GM19468 (cell line): Measurements from ENCODE around the gene BLVRA.
A peak's percentile ranks its signal among the peaks of the same experiment; 100 is the strongest.
"Not testable (repeated sequence)": the region's sequence is repeated elsewhere in the genome, so short reads cannot be mapped to it uniquely, and the experiment has no call there.

Experiments
- ATAC-seq: cut with Tn5 transposase; IDR thresholded peaks from one replicate; pipeline ENCODE4 v1.9.1; 2021; ENCODE audit warnings: mild to moderate bottlenecking, moderate library complexity, moderate number of reproducible peaks; ENCODE audit not compliant: unreplicated experiment; ENCODE audit errors: extremely low read depth

BLVRA gene

DNA sequence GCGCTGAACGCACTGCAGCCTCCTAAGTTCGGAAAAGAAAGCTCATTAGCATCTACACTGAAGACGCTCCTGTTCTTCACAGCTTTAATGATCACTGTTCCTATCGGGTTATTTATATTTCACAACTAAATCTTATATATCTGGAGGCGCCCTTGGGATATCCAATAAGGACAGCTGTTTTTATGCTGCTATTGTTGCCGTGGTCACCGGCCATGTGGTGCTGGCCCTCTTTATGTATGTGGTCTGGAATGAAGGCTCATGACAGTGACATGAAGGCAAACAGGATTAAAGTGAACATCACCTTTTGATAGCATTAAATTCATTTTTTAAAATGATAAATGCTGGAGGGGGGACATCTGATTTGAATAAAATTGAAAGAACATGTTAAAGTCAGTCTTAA is 8.8 kb downstream of the BLVRA start:
- ATAC-seq, result no peak

DNA sequence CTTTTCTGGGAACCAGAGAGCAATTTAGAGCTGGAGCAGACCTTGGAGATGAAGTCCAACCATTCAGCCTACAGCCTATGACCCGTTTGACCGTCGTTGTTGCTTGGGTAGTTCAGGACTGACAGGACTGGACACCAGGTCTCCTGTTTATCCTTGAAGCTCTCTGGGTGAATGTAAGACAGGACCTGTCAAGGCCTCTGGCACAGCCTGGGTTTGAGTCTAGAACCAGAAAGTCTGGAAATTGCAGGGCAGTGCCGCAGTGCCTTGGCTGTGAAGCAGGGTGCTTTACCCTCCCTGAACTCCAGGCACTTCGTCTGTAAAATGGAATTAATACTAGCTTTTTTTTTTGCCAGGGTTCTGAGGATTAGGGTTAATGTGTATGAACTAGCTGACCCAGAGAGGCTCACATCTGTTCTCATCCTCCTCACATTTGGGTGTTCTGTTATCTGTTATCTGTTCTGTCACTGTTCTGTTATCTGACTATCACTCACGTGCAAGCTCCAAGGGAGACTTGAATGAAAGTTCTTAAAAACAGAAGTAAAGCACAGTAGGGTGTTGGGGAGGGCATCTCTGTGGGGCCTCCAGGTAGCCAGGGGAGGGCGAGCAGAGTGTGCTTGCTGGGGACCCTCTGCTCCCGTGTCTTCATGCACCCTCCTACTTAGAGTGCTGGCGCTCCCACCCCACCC is 9.9 kb downstream of the BLVRA start:
- no peak for ATAC-seq

DNA sequence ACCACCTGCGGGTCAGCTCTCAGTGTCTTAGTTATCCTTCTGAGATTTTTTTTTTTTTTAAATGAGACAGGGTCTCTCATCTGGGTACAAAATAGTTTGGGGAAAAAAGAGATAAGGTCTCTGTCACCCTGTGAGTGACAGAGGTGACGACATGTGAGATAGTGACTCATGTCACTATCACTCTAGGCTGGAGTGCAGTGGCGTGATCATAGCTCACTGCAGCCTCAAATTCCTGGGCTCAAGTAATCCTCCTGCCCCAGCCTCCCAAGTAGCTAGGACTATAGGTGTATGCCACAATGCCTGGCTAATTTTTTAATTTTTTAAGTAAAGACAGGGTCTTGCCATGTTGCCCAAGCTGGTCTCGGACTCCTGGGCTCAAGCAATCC is 10.4 kb downstream of the BLVRA start:
- ATAC-seq, result no peak

DNA sequence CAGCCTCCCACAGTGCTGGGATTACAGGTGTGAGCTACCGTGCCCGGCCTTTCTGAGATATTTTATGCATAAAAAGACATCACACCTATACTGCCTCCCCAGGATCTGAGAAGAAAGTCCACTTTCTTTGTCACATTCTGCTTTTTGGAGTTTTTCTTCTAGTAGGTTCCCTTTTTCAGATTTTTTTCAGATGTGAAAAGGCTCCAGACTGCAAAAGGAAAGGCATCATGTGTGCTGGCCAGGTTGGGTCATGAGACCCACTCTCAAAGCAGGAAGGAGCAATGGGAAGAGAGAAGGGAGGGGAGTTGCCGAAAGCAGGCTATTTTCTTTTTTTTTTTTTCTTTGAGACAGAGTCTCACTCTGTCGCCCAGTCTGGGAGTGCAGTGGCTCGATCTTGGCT is 10.8 kb downstream of the BLVRA start:
- no peak for ATAC-seq

DNA sequence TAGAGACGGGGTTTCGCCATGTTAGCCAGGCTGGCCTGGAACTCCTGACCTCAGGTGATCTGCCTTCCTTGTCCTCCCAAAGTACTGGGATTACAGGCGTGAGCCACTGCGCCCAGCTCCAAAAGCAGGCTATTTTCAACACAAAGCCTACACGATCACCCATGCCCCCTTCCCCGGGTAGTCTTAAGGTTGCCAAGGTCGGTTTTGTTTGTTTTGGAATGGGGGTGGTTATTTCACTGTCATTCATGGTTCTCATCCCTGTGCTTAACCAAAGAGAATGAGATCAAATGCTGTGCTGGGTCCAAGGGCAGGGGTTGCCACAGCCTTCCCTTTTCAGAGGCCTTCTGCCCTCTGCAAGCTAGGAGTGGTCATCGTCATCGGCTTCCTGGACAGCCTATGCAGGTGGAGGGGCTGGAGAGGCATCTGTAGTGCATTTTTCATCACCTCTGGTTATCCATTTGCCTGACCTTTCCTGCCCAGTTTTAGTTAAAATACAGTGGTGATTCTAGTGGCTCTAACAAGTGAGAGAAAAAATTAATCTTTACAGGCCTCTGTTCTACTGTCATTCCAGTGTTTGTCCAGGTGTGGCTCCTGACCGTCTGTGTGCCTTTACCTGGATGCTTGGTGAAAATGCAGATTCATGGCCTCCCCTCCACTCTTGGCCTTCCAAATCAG is 11.4 kb downstream of the BLVRA start:
- ATAC-seq, result no peak

DNA sequence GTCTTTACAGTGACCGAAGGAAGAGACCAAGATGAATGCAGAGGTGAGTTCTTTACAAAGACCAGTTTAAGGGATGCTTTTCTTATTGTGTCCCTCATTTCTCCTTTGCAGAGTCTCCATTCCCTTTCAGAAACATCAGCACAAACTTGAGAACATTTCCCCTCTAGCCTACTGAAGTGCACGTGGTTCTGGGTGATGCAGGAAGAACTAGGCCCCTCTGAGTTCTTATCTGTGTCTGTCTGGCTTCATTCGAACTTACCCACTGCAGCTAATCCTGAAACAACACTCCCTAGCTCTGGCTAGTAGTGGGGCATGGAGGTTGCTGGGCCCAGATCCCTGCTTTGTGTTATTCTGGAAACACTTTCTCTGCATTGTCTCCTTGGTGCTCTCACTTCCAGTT is 12.6 kb downstream of the BLVRA start:
- ATAC-seq, result no peak

DNA sequence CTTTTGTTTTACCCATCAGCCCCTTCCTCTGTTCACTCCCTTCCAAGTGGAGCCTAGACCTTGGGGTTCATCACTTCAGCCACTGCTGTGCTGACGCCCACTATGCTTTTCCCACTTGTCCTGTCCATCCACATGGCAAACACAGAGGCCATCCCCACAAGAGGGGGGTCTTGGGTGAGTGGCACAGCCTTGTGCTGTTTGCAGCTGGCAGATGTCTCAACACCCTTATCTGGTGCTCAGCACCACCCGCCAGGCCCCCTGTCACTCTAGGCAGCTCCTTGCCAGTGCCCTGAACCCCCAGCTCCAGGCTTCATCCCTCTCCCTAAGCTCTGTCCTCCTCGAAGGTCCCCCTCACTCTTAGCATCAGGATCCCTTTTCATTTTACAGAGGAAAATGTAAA is 13.1 kb downstream of the BLVRA start:
- no peak for ATAC-seq

DNA sequence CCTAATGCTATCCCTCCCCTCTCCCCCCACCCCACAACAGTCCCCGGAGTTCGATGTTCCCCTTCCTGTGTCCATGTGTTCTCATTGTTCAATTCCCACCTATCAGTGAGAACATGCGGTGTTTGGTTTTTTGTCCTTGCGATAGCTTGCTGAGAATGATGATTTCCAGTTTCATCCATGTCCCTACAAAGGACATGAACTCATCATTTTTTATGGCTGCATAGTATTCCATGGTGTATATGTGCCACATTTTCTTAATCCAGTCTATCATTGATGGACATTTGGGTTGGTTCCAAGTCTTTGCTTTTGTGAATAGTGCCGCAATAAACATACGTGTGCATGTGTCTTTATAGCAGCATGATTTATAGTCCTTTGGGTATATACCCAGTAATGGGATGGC is 14.8 kb downstream of the BLVRA start:
- not testable (repeated sequence) for ATAC-seq

DNA sequence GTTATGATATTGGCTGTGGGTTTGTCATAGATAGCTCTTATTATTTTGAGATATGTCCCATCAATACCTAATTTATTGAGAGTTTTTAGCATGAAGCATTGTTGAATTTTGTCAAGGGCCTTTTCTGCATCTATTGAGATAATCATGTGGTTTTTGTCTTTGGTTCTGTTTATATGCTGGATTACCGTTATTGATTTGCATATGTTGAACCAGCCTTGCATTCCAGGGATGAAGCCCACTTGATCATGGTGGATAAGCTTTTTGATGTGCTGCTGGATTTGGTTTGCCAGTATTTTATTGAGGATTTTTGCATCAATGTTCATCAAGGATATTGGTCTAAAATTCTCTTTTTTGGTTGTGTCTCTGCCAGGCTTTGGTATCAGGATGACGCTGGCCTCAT is 16.8 kb downstream of the BLVRA start:
- not testable (repeated sequence) for ATAC-seq

DNA sequence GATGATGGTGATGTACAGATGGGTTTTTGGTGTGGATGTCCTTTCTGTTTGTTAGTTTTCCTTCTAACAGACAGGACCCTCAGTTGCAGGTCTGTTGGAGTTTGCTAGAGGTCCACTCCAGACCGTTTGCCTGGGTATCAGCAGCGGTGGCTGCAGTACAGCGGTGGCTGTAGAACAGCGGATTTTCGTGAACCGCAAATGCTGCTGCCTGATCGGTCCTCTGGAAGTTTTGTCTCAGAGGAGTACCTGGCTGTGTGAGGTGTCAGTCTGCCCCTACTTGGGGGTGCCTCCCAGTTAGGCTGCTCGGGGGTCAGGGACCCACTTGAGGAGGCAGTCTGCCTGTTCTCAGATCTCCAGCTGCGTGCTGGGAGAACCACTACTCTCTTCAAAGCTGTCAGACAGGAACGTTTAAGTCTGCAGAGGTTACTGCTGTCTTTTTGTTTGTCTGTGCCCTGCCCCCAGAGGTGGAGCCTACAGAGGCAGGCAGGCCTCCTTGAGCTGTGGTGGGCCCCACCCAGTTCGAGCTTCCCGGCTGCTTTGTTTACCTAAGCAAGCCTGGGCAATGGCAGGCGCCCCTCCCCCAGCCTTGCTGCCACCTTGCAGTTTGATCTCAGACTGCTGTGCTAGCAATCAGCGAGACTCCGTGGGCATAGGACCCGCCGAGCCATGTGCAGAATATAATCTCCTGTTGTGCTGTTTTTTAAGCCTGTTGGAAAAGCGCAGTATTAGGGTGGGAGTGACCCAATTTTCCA is 20.0 kb downstream of the BLVRA start:
- not testable (repeated sequence) for ATAC-seq

DNA sequence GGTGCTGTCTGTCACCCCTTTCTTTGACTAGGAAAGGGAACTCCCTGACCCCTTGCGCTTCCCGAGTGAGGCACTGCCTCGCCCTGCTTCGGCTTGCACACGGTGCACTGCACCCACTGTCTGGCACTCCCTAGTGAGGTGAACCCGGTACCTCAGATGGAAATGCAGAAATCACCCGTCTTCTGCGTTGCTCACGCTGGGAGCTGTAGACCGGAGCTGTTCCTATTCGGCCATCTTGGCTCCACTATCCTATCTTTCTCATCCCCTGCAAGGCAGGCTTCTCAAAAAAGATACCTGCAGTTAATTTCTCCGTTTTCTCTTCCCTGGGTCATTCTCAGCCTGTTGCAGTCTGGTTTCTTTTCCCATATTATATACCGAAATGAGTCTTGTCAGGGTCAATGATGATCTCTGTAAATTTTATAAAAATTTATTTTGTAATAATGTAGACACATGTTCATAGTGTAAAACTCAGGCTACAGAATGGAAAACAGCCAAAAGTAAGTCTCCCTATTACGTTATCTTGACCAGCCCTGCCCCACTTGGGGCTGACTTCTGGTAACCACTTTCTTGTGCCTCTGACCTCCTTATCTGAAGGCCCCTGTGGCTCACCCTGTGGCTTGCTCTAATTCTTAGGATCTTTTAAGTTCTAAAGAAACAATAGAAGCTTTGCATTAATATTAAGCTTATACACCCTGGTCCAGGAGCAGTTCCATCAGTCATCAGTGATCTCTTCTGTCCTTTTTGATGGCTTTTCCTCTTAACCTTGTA is 20.7 kb downstream of the BLVRA start:
- no peak for ATAC-seq

DNA sequence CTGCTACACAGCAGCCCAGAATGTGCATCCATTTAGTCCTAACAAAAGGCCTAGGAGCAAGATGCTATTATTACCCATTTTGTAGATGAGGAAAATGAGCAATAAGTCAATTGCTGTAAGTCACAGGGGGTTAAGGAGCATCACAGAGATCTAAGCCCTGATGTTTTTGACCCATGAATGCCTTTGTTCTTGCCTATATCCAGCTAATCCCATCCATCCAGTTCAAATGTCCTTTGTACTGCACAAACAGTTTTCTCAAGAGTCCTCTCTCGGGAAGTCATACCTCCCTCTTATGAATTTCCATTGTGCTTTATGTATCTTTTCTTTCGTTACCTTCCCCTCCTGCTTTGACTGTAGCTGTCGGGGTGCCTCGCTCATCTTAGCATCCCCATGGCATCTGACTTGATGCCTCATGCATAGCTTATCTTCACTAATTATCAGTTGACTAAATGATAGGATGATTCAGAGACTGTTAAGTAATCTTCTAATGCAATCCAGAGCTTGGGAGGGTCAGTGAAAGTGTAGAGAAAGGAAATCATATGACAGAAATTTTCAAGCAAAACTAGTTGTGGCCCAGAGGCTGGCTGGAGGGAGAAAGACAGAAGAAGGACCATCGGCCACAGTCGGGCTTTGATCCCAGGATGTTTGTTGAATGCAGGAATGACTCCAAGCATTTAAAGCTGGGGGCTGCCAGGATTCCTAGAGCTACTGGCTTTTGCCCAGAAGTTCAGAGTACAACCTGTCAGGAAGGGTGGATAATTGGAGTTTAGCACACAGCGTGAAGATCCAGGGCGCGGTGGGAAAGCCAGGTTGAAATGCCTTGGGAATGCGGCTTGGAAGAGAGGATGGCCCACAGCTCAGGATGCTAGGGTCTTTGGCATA is 23.5 kb downstream of the BLVRA start:
- no peak for ATAC-seq

DNA sequence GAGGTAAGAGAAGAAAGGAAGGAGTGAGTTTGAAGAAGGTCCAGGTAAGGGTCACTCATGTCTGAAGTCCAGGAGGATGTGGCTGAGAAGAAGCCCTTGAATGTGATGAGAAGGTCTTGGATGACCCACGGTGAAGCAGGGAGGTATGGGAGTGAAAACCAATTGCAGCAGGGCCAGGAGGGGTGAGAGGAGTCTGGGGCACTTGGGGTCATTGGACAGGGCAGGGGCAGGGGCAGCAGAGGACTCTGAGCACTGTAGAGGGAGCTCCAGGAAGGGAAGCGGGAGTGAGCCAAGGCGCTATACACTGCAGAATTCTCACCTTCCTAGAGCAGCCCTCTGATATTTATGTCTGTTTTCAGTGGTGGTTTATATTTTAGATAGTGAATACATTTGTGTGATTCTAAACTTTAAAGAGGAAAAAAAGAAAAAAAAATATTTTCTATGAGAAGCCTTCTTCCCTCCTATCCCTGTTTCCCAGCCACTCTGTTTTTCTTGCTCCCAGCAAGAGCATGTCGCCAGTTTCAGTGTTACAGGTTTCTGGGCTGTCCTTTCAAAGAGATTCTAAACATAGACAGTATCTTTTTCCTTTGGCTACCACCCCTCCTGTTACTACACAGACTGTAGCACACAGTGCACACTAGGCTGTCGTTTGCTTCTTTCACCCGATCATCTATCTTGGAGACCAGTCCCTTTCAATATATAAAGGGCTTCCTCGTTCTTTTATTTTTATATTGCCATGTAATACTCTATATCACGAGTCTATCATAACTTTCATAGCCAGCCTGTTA is 24.5 kb downstream of the BLVRA start:
- no peak for ATAC-seq

DNA sequence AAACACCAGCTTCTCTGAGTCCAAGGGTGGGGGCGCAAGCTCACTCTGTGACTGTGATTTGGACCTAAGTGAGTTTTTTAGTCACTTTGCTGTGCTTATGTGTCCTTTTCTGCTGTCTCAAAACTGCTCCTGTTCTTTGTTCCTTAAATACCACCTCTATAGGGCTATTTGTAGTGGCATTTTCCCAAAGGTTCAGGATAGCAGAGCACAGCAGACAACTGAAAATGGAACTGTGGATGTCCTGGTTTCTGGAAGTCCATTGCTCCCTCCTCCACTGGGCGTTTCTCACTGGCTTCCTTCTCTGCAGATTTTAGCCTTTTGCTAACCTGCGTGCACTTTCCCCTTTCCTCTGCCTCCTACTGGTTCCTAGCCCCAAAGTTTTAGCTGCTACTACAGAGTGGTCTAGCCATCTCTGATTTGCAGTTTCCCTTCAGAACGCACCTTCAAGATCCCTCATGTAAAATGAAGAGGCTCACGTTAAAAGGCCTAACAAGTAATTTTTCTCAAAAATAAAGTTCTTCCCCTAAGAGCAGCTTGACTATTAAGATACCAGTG is 25.6 kb downstream of the BLVRA start:
- no peak for ATAC-seq

DNA sequence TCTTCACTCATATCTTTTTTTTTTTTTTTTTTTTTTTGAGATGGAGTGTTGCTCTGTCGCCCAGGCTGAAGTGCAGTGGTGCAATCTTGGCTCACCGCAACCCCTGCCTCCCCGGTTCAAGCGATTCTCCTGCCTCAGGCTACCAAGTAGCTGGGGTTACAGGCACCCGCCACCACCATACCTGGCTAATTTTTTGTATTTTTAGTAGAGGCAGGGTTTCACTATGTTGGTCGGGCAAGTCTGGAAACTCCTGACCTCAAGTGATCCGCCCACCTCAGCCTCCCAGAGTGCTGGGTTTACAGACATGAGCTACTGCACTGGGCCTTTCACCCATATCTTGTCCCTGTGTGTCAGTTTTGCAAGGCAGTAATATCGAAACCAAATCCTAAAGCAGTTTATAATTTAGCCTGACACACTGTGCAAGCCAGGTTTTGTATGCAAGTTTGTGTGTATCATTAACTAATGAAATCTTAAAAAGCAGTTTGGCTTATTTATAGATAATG is 26.2 kb downstream of the BLVRA start:
- ATAC-seq, result peak; percentile 96

DNA sequence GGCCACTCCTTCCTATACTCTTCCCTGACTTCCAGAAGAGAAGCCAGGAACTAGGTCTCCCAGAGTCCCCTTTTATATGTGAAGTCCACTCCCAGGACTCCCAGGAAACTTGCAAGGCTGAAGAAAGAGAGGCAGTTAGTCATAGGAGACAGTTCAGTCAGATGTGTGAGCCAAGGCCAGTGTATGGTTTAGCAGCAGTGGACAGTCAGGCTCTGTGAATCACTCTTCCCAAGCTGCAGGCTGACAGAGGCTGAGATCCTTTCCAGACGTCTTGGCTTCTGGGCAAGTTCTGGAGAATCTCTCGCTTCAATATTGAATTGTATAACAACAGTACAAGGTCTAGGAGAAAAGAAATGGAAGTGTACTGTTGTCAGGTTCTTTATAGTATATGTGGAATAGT is 26.9 kb downstream of the BLVRA start:
- ATAC-seq, result no peak

DNA sequence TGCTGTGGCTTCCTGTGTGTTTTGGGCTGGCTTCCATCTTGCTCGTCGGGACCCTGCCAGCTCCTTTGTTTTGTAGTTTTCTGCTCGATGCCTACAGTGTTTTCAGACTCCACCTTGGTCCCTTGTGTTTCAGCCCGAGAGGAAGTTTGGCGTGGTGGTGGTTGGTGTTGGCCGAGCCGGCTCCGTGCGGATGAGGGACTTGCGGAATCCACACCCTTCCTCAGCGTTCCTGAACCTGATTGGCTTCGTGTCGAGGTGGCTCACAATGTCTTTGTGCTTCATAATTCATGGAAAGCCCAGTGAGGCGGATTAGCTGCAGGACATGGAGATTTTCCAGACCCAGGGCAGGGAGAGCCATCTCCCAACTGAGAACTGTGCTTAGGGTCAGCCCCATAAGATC is 29.3 kb downstream of the BLVRA start:
- no peak for ATAC-seq

DNA sequence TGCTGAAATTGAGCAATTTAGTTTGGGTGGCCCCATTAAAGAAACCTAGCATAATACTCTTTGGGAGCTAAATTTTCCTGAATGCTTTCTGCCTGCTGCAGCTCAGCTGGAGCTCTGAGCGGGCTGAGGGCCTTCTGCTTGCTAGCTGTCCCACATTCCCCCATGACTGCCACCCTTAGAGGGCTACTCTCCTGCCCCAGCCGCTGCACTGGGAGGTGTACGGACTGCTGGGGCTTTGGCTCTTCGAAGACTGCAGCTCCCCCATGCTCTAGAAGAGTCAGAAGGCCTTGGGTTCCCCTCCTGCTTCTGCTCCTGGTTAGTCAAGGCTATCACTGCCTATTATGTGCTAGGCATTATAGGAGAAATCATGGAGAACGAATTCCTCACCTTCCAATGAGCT is 31.5 kb downstream of the BLVRA start:
- ATAC-seq, result no peak

DNA sequence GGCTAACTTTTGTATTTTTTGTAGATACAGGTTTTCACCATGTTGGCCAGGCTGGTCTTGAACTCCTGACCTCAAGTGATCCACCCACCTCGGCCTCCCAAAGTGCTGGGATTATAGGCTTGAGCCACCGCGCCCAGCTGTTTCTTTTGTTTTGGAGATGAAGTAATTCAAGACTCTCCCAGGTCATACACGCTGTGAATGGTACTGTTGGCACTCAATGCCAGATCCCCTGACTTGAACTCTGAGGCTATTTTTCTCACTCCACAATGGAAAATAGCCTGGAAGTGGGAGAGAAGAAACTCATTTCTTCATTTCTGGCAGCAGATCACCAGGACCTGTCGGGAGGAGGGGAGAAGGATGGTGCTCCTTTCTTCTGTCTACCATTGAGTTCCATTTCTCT is 32.4 kb downstream of the BLVRA start:
- ATAC-seq, result no peak
